Activated T-helper 17 cell treated with anti-CD3 and anti-CD28 coated beads, Interleukin-2, amount 50 U/mL, for 72 hours (primary cell): ENCODE results near the gene ZBTB24. TPM values are rescaled to one million over a fixed set of nuclear protein-coding genes. Genes with fewer than 3 reads are reported as not detected.
"Not testable (repeated sequence)": the region's sequence is repeated elsewhere in the genome, so short reads cannot be mapped to it uniquely, and the experiment has no call there.

ENCODE experiments used
- ATAC-seq: fragments of 150-1000 bp; cut with Tn5 transposase; replicated peaks from 2 replicates; pipeline ENCODE4 v1.10.0; 2021; ENCODE audit warnings: mild to moderate bottlenecking, moderate library complexity
- H3K27ac Mint-ChIP-seq: one replicate; pipeline ENCODE4 v1.8.0; 2022; ENCODE audit warnings: mixed read lengths
- H3K27me3 Mint-ChIP-seq: one replicate; pipeline ENCODE4 v1.8.0; 2022; ENCODE audit warnings: mixed read lengths
- H3K36me3 Mint-ChIP-seq: one replicate; pipeline ENCODE4 v1.8.0; 2022; ENCODE audit warnings: low read depth, mild to moderate bottlenecking, mixed read lengths
- H3K4me1 Mint-ChIP-seq: one replicate; pipeline ENCODE4 v1.8.0; 2022; ENCODE audit warnings: mixed read lengths
- H3K4me3 Mint-ChIP-seq: one replicate; pipeline ENCODE4 v1.8.0; 2022; ENCODE audit warnings: mild to moderate bottlenecking, mixed read lengths
- H3K9me3 Mint-ChIP-seq: one replicate; pipeline ENCODE4 v1.8.0; 2022; ENCODE audit warnings: mixed read lengths
- total RNA-seq, 2 donors: library from RNA; stranded (reverse); gene quantifications; one replicate each; pipeline ENCODE4 v1.2.3, GENCODE V29; 2022

ZBTB24 gene
- total RNA-seq, 2 donors from 2014 or later = 11.0 to 11.4 TPM

DNA sequence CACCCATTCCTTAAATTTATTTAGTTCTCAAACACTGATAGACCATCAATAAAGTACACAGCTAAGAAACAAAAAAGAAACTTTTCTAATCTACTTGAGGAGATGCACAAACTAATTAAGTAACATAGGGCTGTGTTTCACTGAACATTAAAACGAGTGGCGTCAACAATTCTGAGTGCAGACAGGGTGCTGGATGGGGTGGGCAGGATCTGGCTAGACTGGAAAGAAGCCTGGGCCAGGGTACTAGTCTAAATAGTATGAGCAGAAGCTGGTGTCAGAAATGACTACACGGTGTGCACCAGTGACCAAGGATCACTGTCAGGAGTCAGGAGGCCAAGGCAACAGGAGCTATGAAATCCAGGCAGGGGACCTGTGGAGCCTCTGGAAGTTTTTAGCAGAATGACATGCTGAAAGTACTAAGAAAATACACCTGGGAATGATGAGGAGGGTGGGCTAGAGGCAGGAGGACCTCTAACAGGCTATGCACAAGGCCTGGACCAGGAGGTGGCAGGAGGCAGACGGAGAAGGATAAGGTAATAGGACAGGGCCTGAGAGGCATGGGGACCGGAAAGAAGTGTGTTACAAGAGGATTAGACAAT lies 13.3 kb downstream of the ZBTB24 start:
- Mint-ChIP-seq H3K27me3 (no peaks in the 10 kb centered on the region), H3K9me3 (no peaks in the 10 kb centered on the region), H3K36me3 (peaks cover 100% of the 10 kb centered on the region), H3K4me1 (peaks cover 44% of the 10 kb centered on the region), H3K4me3 (no peak overlapping the region), H3K27ac (no peak overlapping the region)
- no peak for ATAC-seq

GRCh38 chr6:109467696-109468095 lies 15.3 kb downstream of the ZBTB24 start:
- H3K4me1 Mint-ChIP-seq = peaks cover 38% of the 10 kb centered on the region
- H3K27ac Mint-ChIP-seq = peak overlapping the region; percentile 42
- no peak overlapping the region for H3K4me3 Mint-ChIP-seq
- no peak for ATAC-seq
- no peaks in the 10 kb centered on the region for H3K9me3 Mint-ChIP-seq
- H3K36me3 Mint-ChIP-seq = peaks cover 100% of the 10 kb centered on the region
- H3K27me3 Mint-ChIP-seq = no peaks in the 10 kb centered on the region

- Mint-ChIP-seq H3K4me1 (peaks cover 34% of the 10 kb centered on the region), H3K9me3 (peaks cover 6% of the 10 kb centered on the region), H3K27ac (peak overlapping the region; percentile 81), H3K4me3 (no peak overlapping the region), H3K36me3 (peaks cover 100% of the 10 kb centered on the region), H3K27me3 (no peaks in the 10 kb centered on the region)
- ATAC-seq = no peak
Observed at GRCh38 chr6:109466212-109466923, 16.7 kb downstream of the ZBTB24 start.

DNA sequence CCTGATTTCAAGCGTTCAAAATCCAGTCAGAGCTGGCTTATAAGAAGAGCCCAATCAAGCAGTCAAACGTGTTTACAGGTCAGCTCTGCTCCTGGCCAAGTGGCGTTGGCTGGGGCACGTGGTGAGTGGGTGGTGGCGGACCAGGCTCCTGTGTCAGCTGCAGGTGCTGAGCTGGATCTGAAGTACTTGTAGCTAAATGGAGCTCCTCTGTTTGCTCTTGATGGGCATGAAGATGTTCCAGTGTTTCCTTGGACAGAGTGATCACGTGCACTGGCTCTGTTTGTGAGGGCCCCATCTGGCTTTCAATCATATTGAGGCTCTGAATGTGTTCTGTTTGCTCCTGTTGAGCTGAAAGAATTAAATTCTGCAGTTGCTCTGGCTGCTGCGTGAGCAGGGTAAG lies 17.2 kb downstream of the ZBTB24 start:
- H3K4me1 Mint-ChIP-seq = peaks cover 33% of the 10 kb centered on the region
- no peaks in the 10 kb centered on the region for H3K27me3 Mint-ChIP-seq
- peak overlapping the region; percentile 81 for H3K27ac Mint-ChIP-seq
- no peak for ATAC-seq
- peaks cover 6% of the 10 kb centered on the region for H3K9me3 Mint-ChIP-seq
- peaks cover 100% of the 10 kb centered on the region for H3K36me3 Mint-ChIP-seq
- H3K4me3 Mint-ChIP-seq = no peak overlapping the region

- H3K4me1 Mint-ChIP-seq = peaks cover 43% of the 10 kb centered on the region
- H3K9me3 Mint-ChIP-seq = peaks cover 6% of the 10 kb centered on the region
- ATAC-seq = peak; percentile 45
- peaks cover 74% of the 10 kb centered on the region for H3K36me3 Mint-ChIP-seq
- no peaks in the 10 kb centered on the region for H3K27me3 Mint-ChIP-seq
- peak overlapping the region; percentile 36 for H3K4me3 Mint-ChIP-seq
- H3K27ac Mint-ChIP-seq = peak overlapping the region; percentile 82
Observed at GRCh38 chr6:109461733-109462526, 21.1 kb downstream of the ZBTB24 start.

- H3K4me3 Mint-ChIP-seq, H3K27me3 Mint-ChIP-seq, H3K27ac Mint-ChIP-seq, H3K9me3 Mint-ChIP-seq, ATAC-seq: not testable (repeated sequence)
- H3K36me3 Mint-ChIP-seq = peaks cover 67% of the 10 kb centered on the region
- H3K4me1 Mint-ChIP-seq = peaks cover 46% of the 10 kb centered on the region
Observed at GRCh38 chr6:109461205-109461604, 21.8 kb downstream of the ZBTB24 start.

DNA sequence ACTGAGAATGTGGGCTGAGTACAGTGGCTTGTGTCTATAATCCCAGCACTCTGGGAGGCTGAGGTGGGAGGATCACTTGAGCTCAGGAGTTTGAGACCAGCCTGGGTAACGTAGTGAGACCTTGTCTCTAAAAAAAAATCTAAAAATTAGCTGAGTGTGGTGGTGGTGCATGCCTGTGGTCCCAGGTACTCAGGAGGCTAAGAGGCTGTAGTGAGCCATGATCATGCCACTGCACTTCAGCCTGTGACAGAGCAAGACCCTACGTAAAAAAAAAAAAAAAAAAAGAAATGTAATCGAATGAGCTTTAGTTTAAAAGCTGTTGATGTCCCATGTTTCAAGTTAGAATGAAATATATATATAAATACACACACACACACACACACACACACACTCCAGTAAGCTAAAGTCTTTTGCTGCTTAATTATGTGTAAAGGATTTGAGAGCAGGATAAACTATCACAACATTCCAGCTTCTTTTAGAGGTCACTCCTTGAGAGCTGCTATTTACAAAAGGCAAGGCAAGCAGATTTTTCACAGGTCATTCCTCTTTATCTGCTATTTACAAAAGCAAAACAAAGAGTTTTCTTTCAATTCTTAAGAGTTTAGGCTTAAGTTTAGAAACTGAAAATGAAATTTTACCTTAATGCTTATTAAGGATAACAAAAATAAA lies 22.7 kb downstream of the ZBTB24 start:
- Mint-ChIP-seq H3K9me3 (peaks cover 6% of the 10 kb centered on the region), H3K4me3 (no peak overlapping the region), H3K27ac (no peak overlapping the region), H3K36me3 (peaks cover 59% of the 10 kb centered on the region), H3K27me3 (no peaks in the 10 kb centered on the region), H3K4me1 (peaks cover 42% of the 10 kb centered on the region)
- ATAC-seq = no peak

DNA sequence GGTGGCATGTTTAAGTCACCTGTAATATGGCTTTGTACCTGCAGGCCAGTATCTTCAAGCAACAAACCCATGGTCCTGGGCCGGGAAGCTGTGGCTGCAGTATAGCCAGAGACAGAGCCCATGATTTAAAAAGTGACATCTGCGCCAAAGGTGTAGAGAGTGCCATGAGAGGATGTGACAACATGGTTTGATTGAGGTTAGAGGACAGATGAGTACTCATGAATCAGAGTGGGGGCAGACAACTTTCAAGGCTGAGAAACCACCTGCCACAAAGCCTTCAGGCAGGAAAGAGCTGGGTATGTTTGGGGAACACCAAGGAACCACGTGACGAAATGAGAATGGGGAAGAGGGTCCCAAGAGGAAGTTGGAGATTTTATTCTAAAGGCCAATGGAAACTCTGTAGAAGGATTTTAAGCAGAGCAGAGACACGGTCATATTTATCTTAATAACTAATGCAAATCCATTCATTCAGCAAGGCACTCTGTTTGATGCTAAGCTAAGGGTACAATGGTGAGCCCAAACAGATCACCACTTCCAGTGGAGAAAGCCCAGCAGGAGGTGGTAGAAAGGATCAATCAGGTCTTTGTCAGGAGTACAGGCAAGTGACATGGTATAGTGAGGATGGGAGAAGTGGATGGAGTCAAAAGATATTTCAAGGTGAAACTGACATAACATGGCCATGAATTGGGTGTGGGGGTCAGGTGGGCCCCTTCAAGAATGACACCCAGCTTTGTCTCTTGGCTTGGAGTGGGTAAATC lies 24.1 kb downstream of the ZBTB24 start:
- peak overlapping the region; percentile 49 for H3K27ac Mint-ChIP-seq
- peak overlapping the region; percentile 40 for H3K4me3 Mint-ChIP-seq
- ATAC-seq = peak; percentile 76
- peaks cover 50% of the 10 kb centered on the region for H3K36me3 Mint-ChIP-seq
- peaks cover 38% of the 10 kb centered on the region for H3K4me1 Mint-ChIP-seq
- H3K9me3 Mint-ChIP-seq = peaks cover 6% of the 10 kb centered on the region
- no peaks in the 10 kb centered on the region for H3K27me3 Mint-ChIP-seq

- H3K4me1 Mint-ChIP-seq = peaks cover 40% of the 10 kb centered on the region
- H3K27me3 Mint-ChIP-seq = no peaks in the 10 kb centered on the region
- peak overlapping the region; percentile 40 for H3K4me3 Mint-ChIP-seq
- ATAC-seq = no peak
- H3K27ac Mint-ChIP-seq = peak overlapping the region; percentile 61
- H3K36me3 Mint-ChIP-seq = peaks cover 36% of the 10 kb centered on the region
- H3K9me3 Mint-ChIP-seq = peaks cover 6% of the 10 kb centered on the region
Observed at GRCh38 chr6:109457562-109457996, 25.4 kb downstream of the ZBTB24 start.

GRCh38 chr6:109456710-109457561 lies 26.1 kb downstream of the ZBTB24 start:
- H3K36me3 Mint-ChIP-seq = peaks cover 36% of the 10 kb centered on the region
- peak overlapping the region; percentile 61 for H3K27ac Mint-ChIP-seq
- H3K4me3 Mint-ChIP-seq = peak overlapping the region; percentile 40
- peaks cover 2% of the 10 kb centered on the region for H3K9me3 Mint-ChIP-seq
- no peaks in the 10 kb centered on the region for H3K27me3 Mint-ChIP-seq
- no peak for ATAC-seq
- H3K4me1 Mint-ChIP-seq = peaks cover 34% of the 10 kb centered on the region

- Mint-ChIP-seq H3K27ac (no peak overlapping the region), H3K4me1 (peaks cover 30% of the 10 kb centered on the region), H3K4me3 (peak overlapping the region; percentile 40), H3K36me3 (peaks cover 32% of the 10 kb centered on the region), H3K9me3 (no peaks in the 10 kb centered on the region), H3K27me3 (no peaks in the 10 kb centered on the region)
- ATAC-seq = no peak
Observed at GRCh38 chr6:109456111-109456583, 26.9 kb downstream of the ZBTB24 start.

DNA sequence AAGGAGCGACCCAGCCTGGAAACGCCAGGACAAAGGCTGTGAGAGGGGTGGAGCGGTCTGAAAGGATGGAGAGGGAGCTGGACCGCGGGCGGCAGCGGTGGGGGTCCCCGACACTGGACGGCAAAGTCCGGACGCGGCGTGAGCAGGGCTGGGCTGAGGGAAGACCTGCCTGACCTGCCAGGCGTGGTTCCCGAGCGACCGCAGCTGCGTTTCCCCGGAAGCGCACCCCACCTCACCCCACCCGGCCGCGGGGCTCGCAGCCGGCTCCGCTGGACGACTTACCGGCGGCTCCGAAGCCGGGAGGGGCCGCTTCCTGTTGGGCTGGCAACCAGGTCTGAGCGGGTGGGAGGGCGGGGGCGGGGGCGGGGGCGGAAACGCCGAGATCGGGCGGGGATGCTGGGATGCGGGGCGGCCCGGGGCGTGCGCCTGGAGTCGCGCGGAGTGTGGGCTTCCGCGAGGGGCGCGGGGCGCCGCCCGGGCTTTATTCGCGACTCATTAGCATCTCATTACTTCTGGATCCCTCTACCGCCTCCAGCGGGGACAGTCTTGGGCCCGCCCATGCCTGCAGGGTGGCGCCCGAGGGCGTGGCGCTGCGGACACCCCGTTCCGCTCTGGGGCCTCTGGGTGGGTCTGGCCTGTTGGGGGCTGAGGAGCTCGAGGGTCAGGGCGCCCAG lies 27.4 kb downstream of the ZBTB24 start, which contains the start of gene MICAL1:
MICAL1 (minus strand) TSS at position 336 of the 674 bp plus-strand sequence. CDS start 1,576 bp downstream, outside the sequence.
- Mint-ChIP-seq H3K4me3 (peak within 1 kb of the TSS; percentile 94), H3K27me3 (no peaks in the 10 kb centered on the region), H3K4me1 (peaks cover 31% of the 10 kb centered on the region), H3K36me3 (peaks cover 31% of the 10 kb centered on the region), H3K27ac (peak within 1 kb of the TSS; percentile 95), H3K9me3 (no peaks in the 10 kb centered on the region)
- ATAC-seq = peak; percentile 61
